PC-9 (cell line): ENCODE results near the gene FAM222B. TPM values are rescaled to one million over a fixed set of nuclear protein-coding genes. Genes with fewer than 3 reads are reported as not detected.
"Not testable (repeated sequence)": the region's sequence is repeated elsewhere in the genome, so short reads cannot be mapped to it uniquely, and the experiment has no call there.

Source experiments
- BruUV-seq: library from RNA; stranded (reverse); fragments of 400-500 nt; replicated peaks from 2 replicates; lab custom pipeline; 2021; lab: Mats Ljungman, UMichigan
- CTCF ChIA-PET: fragments of 300-600 bp; sonication (Branson Sonifier 250); formaldehyde crosslinking; loops from one replicate; lab custom pipeline; 2022; ENCODE audit warnings: antibody characterized with exemption; lab: Charles Lee
- POLR2A ChIA-PET: fragments of 300-600 bp; sonication (Branson Sonifier 250); formaldehyde crosslinking; loops from one replicate; lab custom pipeline; 2022; ENCODE audit warnings: antibody characterized with exemption; ENCODE audit not compliant: unreplicated experiment; lab: Charles Lee
- DNase-seq, 2 experiments: peaks; one replicate each; pipeline versions ENCODE4 v3.0.0 to v3.0.0-alpha.2; 2015 to 2022; ENCODE audit warnings: mixed read lengths in 1 of 2
- H2AFZ ChIP-seq: fragments of 200-600 bp; sonication (generic); 2 replicates; pipeline ENCODE4 v1.8.1; 2017; ENCODE audit warnings: antibody characterized with exemption
- H3F3A ChIP-seq: fragments of 200-600 bp; sonication (generic); 2 replicates; pipeline ENCODE4 v1.8.1; 2017; ENCODE audit warnings: antibody characterized with exemption, mild to moderate bottlenecking, low read depth; ENCODE audit not compliant: insufficient read depth
- H3K27ac ChIP-seq: fragments of 200-600 bp; sonication (generic); 2 replicates; pipeline ENCODE4 v1.6.1; 2016; ENCODE audit warnings: mixed run types
- H3K27me3 ChIP-seq: fragments of 200-600 bp; sonication (generic); 2 replicates; pipeline ENCODE4 v1.6.1; 2016; ENCODE audit warnings: low read depth, mixed run types; ENCODE audit not compliant: insufficient read depth
- H3K36me3 ChIP-seq: fragments of 200-600 bp; sonication (generic); 2 replicates; pipeline ENCODE4 v1.6.1; 2016; ENCODE audit warnings: low read depth, mixed run types
- H3K4me1 ChIP-seq: fragments of 200-600 bp; sonication (generic); replicated peaks from 2 replicates; pipeline ENCODE4 v1.6.1; 2016; ENCODE audit warnings: mixed run types; ENCODE audit not compliant: insufficient read depth
- H3K4me2 ChIP-seq: fragments of 200-600 bp; sonication (generic); 2 replicates; pipeline ENCODE4 v1.6.1; 2017; ENCODE audit warnings: mixed run types
- H3K4me3 ChIP-seq: fragments of 200-600 bp; sonication (generic); 2 replicates; pipeline ENCODE4 v1.6.1; 2016; ENCODE audit warnings: mixed run types
- H3K79me2 ChIP-seq: fragments of 200-600 bp; sonication (generic); 2 replicates; pipeline ENCODE4 v1.6.1; 2017; ENCODE audit warnings: low read depth, mixed run types
- H3K9me2 ChIP-seq: fragments of 200-600 bp; sonication (generic); 2 replicates; pipeline ENCODE4 v1.8.1; 2017; ENCODE audit warnings: mild to moderate bottlenecking; ENCODE audit not compliant: insufficient read depth
- H3K9me3 ChIP-seq: fragments of 200-600 bp; sonication (generic); 2 replicates; pipeline ENCODE4 v1.8.1; 2016; ENCODE audit warnings: low read depth; ENCODE audit not compliant: insufficient read depth
- H4K20me1 ChIP-seq: fragments of 200-600 bp; sonication (generic); 2 replicates; pipeline ENCODE4 v1.8.1; 2017; ENCODE audit not compliant: insufficient read depth
- CTCF ChIP-seq: fragments of 200-600 bp; sonication (generic); conservative IDR thresholded peaks from 2 replicates; pipeline ENCODE4 v1.6.1; 2017; ENCODE audit warnings: mixed run types, antibody characterized with exemption, mild to moderate bottlenecking, moderate library complexity
- EZH2 ChIP-seq: fragments of 200-600 bp; sonication (generic); IDR thresholded peaks from 2 replicates; pipeline ENCODE4 v1.8.0; 2017; ENCODE audit warnings: antibody characterized with exemption, low read depth
- intact Hi-C: fragments of 100-400 bp; cut with micrococcal nuclease; formaldehyde crosslinking; loops from one replicate; pipeline ENCODE4 v1.10.0; 2022; ENCODE audit not compliant: unreplicated experiment
- total RNA-seq: library from RNA; stranded (reverse); gene quantifications from 2 replicates; pipeline ENCODE4 v1.2.3, GENCODE V29; 2021

FAM222B gene
- total RNA-seq, 1 experiment from 2014 or later = 26.4 TPM

DNA sequence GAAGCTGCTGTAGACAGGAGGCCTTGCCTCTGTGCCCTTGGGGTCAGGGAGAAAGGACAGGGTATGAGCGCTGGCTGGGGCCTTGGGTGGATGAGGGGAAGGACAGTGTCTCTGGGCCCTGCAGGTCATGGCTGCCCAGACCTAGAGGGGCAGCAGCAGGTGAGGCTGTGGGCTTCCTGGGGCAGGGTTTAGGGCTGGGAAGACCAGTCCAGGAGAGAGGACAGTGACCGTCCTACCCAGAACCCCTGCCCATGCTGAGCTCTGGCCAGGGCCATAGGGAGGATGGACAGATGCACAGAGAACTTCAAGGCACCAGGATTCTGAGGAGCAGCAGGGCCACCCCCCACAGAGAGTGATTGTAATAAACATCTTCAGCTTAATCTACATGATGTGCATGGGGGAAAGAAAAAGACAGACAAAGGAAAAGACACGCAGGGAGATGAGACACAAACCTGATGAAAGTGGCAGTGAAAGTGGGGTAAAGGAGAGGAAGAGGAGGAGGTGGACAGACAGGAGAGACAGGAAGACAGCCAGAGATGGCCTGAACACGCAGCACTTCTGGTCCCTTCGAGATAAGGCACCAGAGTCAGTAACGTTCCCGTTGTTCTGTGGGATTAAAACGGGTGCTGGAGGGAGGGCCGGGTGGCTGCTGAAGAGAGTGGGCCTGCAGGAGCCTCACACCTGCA, 37.4 kb upstream of the FAM222B start:
- H3K4me1 ChIP-seq = peaks cover 9% of the 10 kb centered on the region; the same call in 1 of the 2 replicates
- H3K27me3 ChIP-seq = no peaks in the 10 kb centered on the region
- DNase-seq = no peak
- no peak overlapping the region for H3K27ac ChIP-seq
- no peak overlapping the region for H3K4me3 ChIP-seq
- no peak overlapping the region for H3K4me2 ChIP-seq
- CTCF ChIA-PET = interaction anchor here (1.2 to 2.0 kb wide), 4 partner anchors 16 to 153 kb away, joined by 3 to 12 read pairs (median 6); partner anchors contain the start of gene TLCD1
- intact Hi-C loops = loop anchor here (1.0 kb wide), 1 partner anchor 117 kb away; no protein-coding TSS in a partner anchor
- POLR2A ChIA-PET = no interaction called here
- BruUV-seq = TSS peak; percentile 29
- no peak for TF ChIP-seq EZH2
- TF ChIP-seq CTCF = no peak
- H3K9me2 ChIP-seq = no peaks in the 10 kb centered on the region
- H3K36me3 ChIP-seq = no peaks in the 10 kb centered on the region
- no peaks in the 10 kb centered on the region for H3K79me2 ChIP-seq
- H4K20me1 ChIP-seq = no peaks in the 10 kb centered on the region
- H3K9me3 ChIP-seq = no peaks in the 10 kb centered on the region
- H3F3A ChIP-seq = peaks cover 6% of the 10 kb centered on the region; the same call in 1 of the 2 replicates
- H2AFZ ChIP-seq = no peak overlapping the region

GRCh38 chr17:28878981-28879380, 36.4 kb upstream of the FAM222B start:
- POLR2A ChIA-PET = interaction anchor here (0.6 kb wide), 1 partner anchor 161 kb away, joined by 5 read pairs; no protein-coding TSS in a partner anchor
- H3K27me3 ChIP-seq = no peaks in the 10 kb centered on the region
- DNase-seq = peak; percentile 42 to 60
- no peak overlapping the region for H3K27ac ChIP-seq
- H3K4me1 ChIP-seq = peaks cover 9% of the 10 kb centered on the region; the same call in 1 of the 2 replicates
- intact Hi-C loops = loop anchor here (1.0 kb wide), 1 partner anchor 116 kb away; no protein-coding TSS in a partner anchor
- BruUV-seq = no TSS peak
- TF ChIP-seq EZH2 (no peak), CTCF (peak; percentile 68)
- no peaks in the 10 kb centered on the region for H3K36me3 ChIP-seq
- no peak overlapping the region for H3K4me3 ChIP-seq
- H2AFZ ChIP-seq = no peak overlapping the region
- H3K9me2 ChIP-seq = no peaks in the 10 kb centered on the region
- H3K9me3 ChIP-seq = no peaks in the 10 kb centered on the region
- no peaks in the 10 kb centered on the region for H4K20me1 ChIP-seq
- no peaks in the 10 kb centered on the region for H3K79me2 ChIP-seq
- CTCF ChIA-PET = interaction anchor here (0.5 to 2.0 kb wide), 7 partner anchors 17 to 239 kb away, joined by 3 to 12 read pairs (median 3); partner anchors contain the start of gene TLCD1
- no peak overlapping the region for H3K4me2 ChIP-seq
- peaks cover 6% of the 10 kb centered on the region; the same call in 1 of the 2 replicates for H3F3A ChIP-seq

DNA sequence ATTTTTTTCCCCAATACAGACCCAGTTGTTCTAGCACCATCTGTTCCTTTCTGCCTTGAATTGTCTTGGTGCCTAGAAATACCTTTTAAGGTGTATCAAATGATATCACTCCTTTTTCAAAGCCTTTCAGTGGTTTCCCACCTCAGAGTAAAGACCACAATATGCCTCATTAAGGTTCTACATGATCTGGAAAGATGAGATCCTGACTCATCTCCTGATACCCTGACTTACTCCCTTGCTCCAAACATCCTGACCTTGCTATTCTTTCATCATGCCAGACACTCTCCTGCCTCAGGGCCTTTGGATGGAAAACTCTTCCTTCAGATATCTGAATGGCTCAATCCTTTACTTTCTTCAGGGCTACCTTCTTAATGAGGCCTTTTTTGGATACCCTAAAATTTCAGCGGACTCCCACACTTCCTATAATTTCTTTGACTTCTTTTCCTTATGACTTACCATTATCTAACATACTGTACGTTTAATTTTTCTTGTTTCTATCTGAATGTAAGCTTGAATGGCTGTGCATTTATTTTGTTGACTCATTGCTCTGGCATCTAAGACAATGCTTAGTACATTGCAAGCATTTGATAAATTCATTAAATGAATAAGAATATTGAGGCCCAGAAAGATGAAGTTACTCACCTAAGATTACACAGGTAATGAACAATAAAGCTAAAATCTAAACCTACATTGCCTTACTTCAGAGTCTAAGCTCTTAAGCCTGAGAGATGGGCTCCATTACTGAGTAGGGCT, 35.7 kb upstream of the FAM222B start:
- Histone ChIP-seq H3K9me2 (no peaks in the 10 kb centered on the region), H3K27ac (peak overlapping the region; percentile 11), H2AFZ (no peak overlapping the region), H3K9me3 (no peaks in the 10 kb centered on the region), H4K20me1 (no peaks in the 10 kb centered on the region), H3K27me3 (no peaks in the 10 kb centered on the region), H3F3A (peaks cover 6% of the 10 kb centered on the region; the same call in 1 of the 2 replicates), H3K4me3 (no peak overlapping the region), H3K36me3 (no peaks in the 10 kb centered on the region), H3K79me2 (no peaks in the 10 kb centered on the region), H3K4me2 (no peak overlapping the region), H3K4me1 (peaks cover 9% of the 10 kb centered on the region; the same call in 1 of the 2 replicates)
- no TSS peak for BruUV-seq
- TF ChIP-seq CTCF (no peak), EZH2 (no peak)
- intact Hi-C loops = no loop called here
- CTCF ChIA-PET = interaction anchor here (0.8 to 2.0 kb wide), 5 partner anchors 15 to 151 kb away, joined by 3 to 12 read pairs (median 3); partner anchors contain the start of gene TLCD1
- no peak for DNase-seq
- POLR2A ChIA-PET = interaction anchor here (0.6 kb wide), 1 partner anchor 124 kb away, joined by 7 read pairs; no protein-coding TSS in a partner anchor

- ChIA-PET POLR2A (interaction anchor here (0.6 kb wide), 1 partner anchor 380 kb away, joined by 3 read pairs; no protein-coding TSS in a partner anchor), CTCF (interaction anchor here (0.8 kb wide), 1 partner anchor 16 kb away, joined by 3 read pairs; no protein-coding TSS in a partner anchor)
- H4K20me1 ChIP-seq, H3K9me3 ChIP-seq, H3K79me2 ChIP-seq, H2AFZ ChIP-seq, H3K4me3 ChIP-seq, DNase-seq, intact Hi-C loops, H3K27ac ChIP-seq, H3K4me1 ChIP-seq, H3F3A ChIP-seq, H3K4me2 ChIP-seq, BruUV-seq, H3K36me3 ChIP-seq, H3K27me3 ChIP-seq, H3K9me2 ChIP-seq: not testable (repeated sequence)
Observed at GRCh38 chr17:28877150-28877711, 34.6 kb upstream of the FAM222B start.
